HCT116 (cell line): ENCODE data around the gene SLC35E4. TPM values are rescaled to one million over a fixed set of nuclear protein-coding genes. Genes with fewer than 3 reads are reported as not detected.

Experiments used
- ATAC-seq: fragments of 200-7000 bp; cut with Tn5 transposase; 2 replicates; pipeline ENCODE4 v1.9.1; 2020; ENCODE audit warnings: mild to moderate bottlenecking, moderate library complexity
- BruUV-seq: library from RNA; stranded (reverse); fragments of 400-500 nt; replicated peaks from 2 replicates; lab custom pipeline; 2021; lab: Mats Ljungman, UMichigan
- CTCF ChIA-PET: fragments of 300-600 bp; sonication (Branson Sonifier 250); formaldehyde crosslinking; loops from one replicate; lab custom pipeline; 2021; ENCODE audit warnings: antibody characterized with exemption; lab: Charles Lee
- POLR2A ChIA-PET: fragments of 300-600, 350-600 bp; sonication (Branson Sonifier 250); formaldehyde crosslinking; loops from one replicate; lab custom pipeline; 2021; ENCODE audit warnings: antibody characterized with exemption; lab: Charles Lee
- RAD21 ChIA-PET, 2 experiments: fragments of 300-600 bp; sonication (Branson Sonifier 250); formaldehyde crosslinking; loops; one replicate each; lab custom pipeline; 2023; ENCODE audit warnings: low total read pairs in 2 of 2; ENCODE audit not compliant: uncharacterized antibody in 2 of 2, unreplicated experiment in 2 of 2, low non-redundant PET in 1 of 2; lab: Charles Lee
- DNase-seq: peaks from one replicate; pipeline ENCODE4 v3.0.0-alpha.2; 2010; ENCODE audit warnings: low read depth, low spot score
- H2AFZ ChIP-seq: fragments of 200-600 bp; shearing (Covaris generic), sonication (generic); 2 replicates; pipeline ENCODE4 v1.6.1; 2017; ENCODE audit warnings: low read depth, mixed run types, mixed read lengths, antibody characterized with exemption, low read length; ENCODE audit not compliant: poor library complexity, severe bottlenecking
- H3K27ac ChIP-seq: 2 replicates; pipeline ENCODE4 v1.5.1; 2012; ENCODE audit warnings: low read depth, low read length
- H3K27me3 ChIP-seq: fragments of 200-600 bp; sonication (generic); 2 replicates; pipeline ENCODE4 v1.6.1; 2016; ENCODE audit warnings: mixed run types, low read length, mixed read lengths; ENCODE audit not compliant: insufficient read depth
- H3K36me3 ChIP-seq, 2 experiments: fragments of 200-500 bp in 1 of 2; fragments of 200-600 bp in 1 of 2; sonication (Bioruptor generic) in 1 of 2; sonication (generic) in 1 of 2; 2 replicates each; pipeline versions ENCODE4 v1.5.1 to v1.6.1; 2014 to 2016; ENCODE audit warnings: low read length in 2 of 2, inconsistent platforms in 1 of 2, mixed read lengths in 1 of 2, mixed run types in 1 of 2; ENCODE audit not compliant: insufficient read depth in 2 of 2, control insufficient read depth in 1 of 2
- H3K4me1 ChIP-seq, 2 experiments: fragments of 200-600 bp in 1 of 2; sonication (generic) in 1 of 2; 2 replicates each; pipeline versions ENCODE4 v1.5.1 to v1.6.1; 2012 to 2017; ENCODE audit warnings: low read length in 2 of 2, inconsistent platforms in 1 of 2, mild to moderate bottlenecking in 1 of 2, mixed read lengths in 1 of 2, mixed run types in 1 of 2, moderate library complexity in 1 of 2; ENCODE audit not compliant: insufficient read depth in 2 of 2, control insufficient read depth in 1 of 2
- H3K4me2 ChIP-seq: fragments of 200-600 bp; sonication (generic); 2 replicates; pipeline ENCODE4 v1.6.1; 2017; ENCODE audit warnings: mixed run types, low read length, mixed read lengths
- H3K4me3 ChIP-seq, 2 experiments: fragments of 200-600 bp in 1 of 2; sonication (generic) in 1 of 2; replicated peaks in 1 of 2; 2 replicates each; pipeline ENCODE4 v1.5.1; 2011 to 2016; ENCODE audit warnings: low read length in 2 of 2, control low read depth in 1 of 2, low read depth in 1 of 2, mild to moderate bottlenecking in 1 of 2, mixed read lengths in 1 of 2, mixed run types in 1 of 2
- H3K79me2 ChIP-seq: fragments of 200-600 bp; sonication (generic); 2 replicates; pipeline ENCODE4 v1.6.1; 2017; ENCODE audit warnings: mild to moderate bottlenecking, mixed run types, low read length, moderate library complexity, mixed read lengths; ENCODE audit not compliant: insufficient read depth
- H3K9ac ChIP-seq: fragments of 200-600 bp; sonication (generic); 2 replicates; pipeline ENCODE4 v1.6.1; 2016; ENCODE audit warnings: low read length, mixed read lengths
- H3K9me2 ChIP-seq: fragments of 200-600 bp; sonication (generic), shearing (Covaris generic); 2 replicates; pipeline ENCODE4 v1.6.1; 2017; ENCODE audit warnings: mixed run types, mild to moderate bottlenecking, moderate library complexity; ENCODE audit not compliant: insufficient read depth
- H3K9me3 ChIP-seq, 2 experiments: fragments of 200-500 bp in 1 of 2; fragments of 200-600 bp in 1 of 2; sonication (Bioruptor generic) in 1 of 2; sonication (generic) in 1 of 2; 2 replicates each; pipeline ENCODE4 v1.6.1; 2014 to 2017; ENCODE audit warnings: low read length in 2 of 2, mixed read lengths in 2 of 2, inconsistent platforms in 1 of 2, low read depth in 1 of 2, mild to moderate bottlenecking in 1 of 2, mixed run types in 1 of 2, moderate library complexity in 1 of 2; ENCODE audit not compliant: control insufficient read depth in 1 of 2, insufficient read depth in 1 of 2
- H4K20me1 ChIP-seq: fragments of 200-600 bp; sonication (generic), shearing (Covaris generic); 2 replicates; pipeline ENCODE4 v1.6.1; 2017; ENCODE audit warnings: mixed run types, mild to moderate bottlenecking, moderate library complexity; ENCODE audit not compliant: insufficient read depth
- ATF3 ChIP-seq: IDR thresholded peaks from 2 replicates; pipeline ENCODE4 v1.6.1; 2012
- CBX3 ChIP-seq: IDR thresholded peaks from 2 replicates; pipeline ENCODE4 v1.6.1; 2012; ENCODE audit warnings: low read depth
- CEBPB ChIP-seq: IDR thresholded peaks from 2 replicates; pipeline ENCODE4 v1.6.1; 2012; ENCODE audit warnings: low read depth
- CTCF ChIP-seq, 3 experiments: fragments of 200-600 bp in 1 of 3; sonication (generic) in 1 of 3; IDR thresholded peaks in 2 of 3; conservative IDR thresholded peaks in 1 of 3; 2 replicates each; pipeline ENCODE4 v1.5.1; 2012 to 2017; ENCODE audit warnings: low read depth in 2 of 3, low read length in 2 of 3, antibody characterized with exemption in 1 of 3, borderline replicate concordance in 1 of 3, control low read depth in 1 of 3, mild to moderate bottlenecking in 1 of 3, mixed read lengths in 1 of 3, mixed run types in 1 of 3, moderate library complexity in 1 of 3; ENCODE audit not compliant: insufficient read depth in 1 of 3
- EGR1 ChIP-seq: IDR thresholded peaks from 2 replicates; pipeline ENCODE4 v1.6.1; 2012; ENCODE audit warnings: low read depth
- ELF1 ChIP-seq: IDR thresholded peaks from 2 replicates; pipeline ENCODE4 v1.6.1; 2012; ENCODE audit warnings: low read depth, borderline replicate concordance
- EZH2 ChIP-seq: fragments of 200-600 bp; sonication (generic); IDR thresholded peaks from 2 replicates; pipeline ENCODE4 v1.6.1; 2017; ENCODE audit warnings: antibody characterized with exemption, mixed run types
- EZH2phosphoT487 ChIP-seq: fragments of 200-600 bp; IDR thresholded peaks from 2 replicates; pipeline ENCODE4 v1.6.1; 2018; ENCODE audit warnings: antibody characterized with exemption, borderline replicate concordance
- FOSL1 ChIP-seq: IDR thresholded peaks from 2 replicates; pipeline ENCODE4 v1.6.1; 2012; ENCODE audit warnings: low read depth
- JUND ChIP-seq: IDR thresholded peaks from 2 replicates; pipeline ENCODE4 v1.6.1; 2012
- MAX ChIP-seq: IDR thresholded peaks from 2 replicates; pipeline ENCODE4 v1.6.1; 2012
- POLR2A ChIP-seq: IDR thresholded peaks from 2 replicates; pipeline ENCODE4 v1.7.0; 2011; ENCODE audit warnings: borderline replicate concordance; ENCODE audit not compliant: insufficient read depth, insufficient read length; ENCODE audit errors: extremely low read depth
- POLR2AphosphoS5 ChIP-seq: IDR thresholded peaks from 2 replicates; pipeline ENCODE4 v1.6.1; 2011; ENCODE audit warnings: mild to moderate bottlenecking, low read depth, low read length, moderate library complexity
- REST ChIP-seq: IDR thresholded peaks from 2 replicates; pipeline ENCODE4 v1.6.1; 2012; ENCODE audit warnings: low read depth
- SIN3A ChIP-seq: IDR thresholded peaks from 2 replicates; pipeline ENCODE4 v1.6.1; 2012; ENCODE audit warnings: low read depth
- SRF ChIP-seq: IDR thresholded peaks from 2 replicates; pipeline ENCODE4 v1.6.1; 2012; ENCODE audit warnings: low read depth
- ZBTB33 ChIP-seq: IDR thresholded peaks from 2 replicates; pipeline ENCODE4 v1.6.1; 2011; ENCODE audit warnings: mild to moderate bottlenecking, low read length, moderate library complexity; ENCODE audit not compliant: insufficient replicate concordance; ENCODE audit errors: extremely low read depth
- ZFX ChIP-seq: fragments of 450-650 bp; IDR thresholded peaks from 2 replicates; pipeline ENCODE4 v1.6.1; 2017
- ZNF274 ChIP-seq: fragments of 200-500 bp; sonication (Bioruptor generic); IDR thresholded peaks from 2 replicates; pipeline ENCODE4 v1.6.1; 2014; ENCODE audit warnings: mild to moderate bottlenecking, low read depth, low read length, inconsistent platforms
- intact Hi-C: fragments of 100-400 bp; cut with micrococcal nuclease; formaldehyde crosslinking; loops from 2 replicates; pipeline ENCODE4 v1.10.0; 2022
- total RNA-seq: library from RNA; stranded (reverse); gene quantifications from one replicate; pipeline ENCODE4 v1.2.1, GENCODE V29; 2021; ENCODE audit not compliant: unreplicated experiment

SLC35E4 gene
- total RNA-seq, 1 experiment from 2014 or later, result 6.2 TPM

- ChIA-PET POLR2A (no interaction called here), RAD21 (no interaction called here), CTCF (interaction anchor here (0.9 to 1.4 kb wide), 4 partner anchors 10 to 163 kb away, joined by 3 to 4 read pairs (median 4); no protein-coding TSS in a partner anchor)
- Histone ChIP-seq H3K27ac (peak within 1 kb of the TSS; percentile 66), H3K4me2 (peak within 1 kb of the TSS; percentile 79), H3K9me3 (no peaks in the 10 kb centered on the region), H3K9me2 (no peaks in the 10 kb centered on the region), H3K27me3 (no peaks in the 10 kb centered on the region), H3K9ac (peak within 1 kb of the TSS; percentile 96), H3K4me1 (peaks cover 9 to 20% of the 10 kb centered on the region in 2 experiments; a peak in 3 of 4 replicates), H3K79me2 (peaks cover 51% of the 10 kb centered on the region), H3K4me3 (peak within 1 kb of the TSS; percentile 91 to 95), H3K36me3 (peaks cover 23 to 32% of the 10 kb centered on the region in 2 experiments), H4K20me1 (no peaks in the 10 kb centered on the region), H2AFZ (peak within 1 kb of the TSS; percentile 89)
- no TSS peak for BruUV-seq
- intact Hi-C loops, result loop anchor here (1.0 kb wide), 1 partner anchor 43 kb away; no protein-coding TSS in a partner anchor
- DNase-seq (peak; percentile 99), ATAC-seq (peak; percentile 99)
- TF ChIP-seq ZBTB33 (no peak), POLR2A (no peak), EZH2phosphoT487 (no peak), ZFX (peak; percentile 64; the same call in 1 of the 2 replicates), SRF (no peak; the same call in 1 of the 2 replicates), SIN3A (peak; percentile 87; the same call in 1 of the 2 replicates), FOSL1 (no peak), MAX (peak; percentile 98), CTCF (IDR thresholded peaks at IDR 0.05 in 2 of 3, conservative IDR thresholded peaks at IDR 0.05 in 1 of 3; ENCODE audit: borderline replicate concordance in 1 of 3, insufficient read depth in 1 of 3, low read depth in 2 of 3, low read length in 2 of 3) (no peak), ELF1 (peak; percentile 99), EGR1 (no peak), EZH2 (no peak), REST (no peak), POLR2AphosphoS5 (peak; percentile 71), ATF3 (no peak), CBX3 (peak; percentile 74; the same call in 1 of the 2 replicates), ZNF274 (no peak), CEBPB (no peak), JUND (no peak)
Measured at GRCh38 chr22:30591588-30592359, 43.8 kb upstream of the SLC35E4 start, which contains the start of gene PES1. Gene PES1 (minus strand): TSS chr22:30591910. CDS start chr22:30591833, 77 bp downstream.
